Measurements from ENCODE around the gene ETV3. TPM values are rescaled to one million over a fixed set of nuclear protein-coding genes. Genes with fewer than 3 reads are reported as not detected.

Gene ETV3
- total RNA-seq, 1 donor from 2014 or later = 16.4 TPM

- intact Hi-C loops (cut with DNase I) = no loop called here
- DNase-seq (peak; percentile 76), ATAC-seq (ENCODE audit: poor library complexity) (peak; percentile 77)
Measured at GRCh38 chr1:157163273-157164127, 25.3 kb upstream of the ETV3 start.

GRCh38 chr1:157162345-157162744 is 24.1 kb upstream of the ETV3 start:
- DNase-seq = no peak

GRCh38 chr1:157161901-157162300 is 23.7 kb upstream of the ETV3 start:
- intact Hi-C loops (cut with DNase I) = no loop called here
- no peak for DNase-seq
- no peak for ATAC-seq (ENCODE audit: poor library complexity)

More at GRCh38 chr1:157162345-157162744, 24.1 kb upstream of the ETV3 start:
- intact Hi-C loops (cut with DNase I) = no loop called here
- no peak for ATAC-seq (ENCODE audit: poor library complexity)

- ATAC-seq (ENCODE audit: poor library complexity) (no peak), DNase-seq (no peak)
- intact Hi-C loops (cut with DNase I) = no loop called here
Measured at GRCh38 chr1:157158967-157159366, 20.8 kb upstream of the ETV3 start.

GRCh38 chr1:157157501-157158190 is 19.5 kb upstream of the ETV3 start:
- no peak for ATAC-seq (ENCODE audit: poor library complexity)
- intact Hi-C loops (cut with DNase I) = no loop called here
- no peak for DNase-seq

- peak; percentile 88 for ATAC-seq (ENCODE audit: poor library complexity)
Measured at GRCh38 chr1:157156058-157156541, 17.9 kb upstream of the ETV3 start.

GRCh38 chr1:157155658-157156057 is 17.5 kb upstream of the ETV3 start:
- intact Hi-C loops (cut with DNase I) = loop anchor here (1.0 kb wide), 1 partner anchor 65 kb away; no protein-coding TSS in a partner anchor
- DNase-seq (no peak), ATAC-seq (ENCODE audit: poor library complexity) (peak; percentile 39)

More at GRCh38 chr1:157156058-157156541, 17.9 kb upstream of the ETV3 start:
- intact Hi-C loops (cut with DNase I) = loop anchor here (1.0 kb wide), 1 partner anchor 66 kb away; no protein-coding TSS in a partner anchor
- DNase-seq = peak; percentile 85

GRCh38 chr1:157154940-157155514 is 16.8 kb upstream of the ETV3 start:
- intact Hi-C loops (cut with DNase I) = no loop called here
- DNase-seq (peak; percentile 58), ATAC-seq (ENCODE audit: poor library complexity) (peak; percentile 66)

GRCh38 chr1:157154291-157154690 is 16.1 kb upstream of the ETV3 start:
- intact Hi-C loops (cut with DNase I) = no loop called here
- DNase-seq (no peak), ATAC-seq (ENCODE audit: poor library complexity) (no peak)

- DNase-seq (no peak), ATAC-seq (ENCODE audit: poor library complexity) (no peak)
- intact Hi-C loops (cut with DNase I) = no loop called here
Measured at GRCh38 chr1:157153746-157154145, 15.6 kb upstream of the ETV3 start.

GRCh38 chr1:157152510-157152909 is 14.3 kb upstream of the ETV3 start:
- no peak for ATAC-seq (ENCODE audit: poor library complexity)
- no peak for DNase-seq
- intact Hi-C loops (cut with DNase I) = no loop called here

- ATAC-seq (ENCODE audit: poor library complexity) = no peak
- no peak for DNase-seq
- intact Hi-C loops (cut with DNase I) = no loop called here
Measured at GRCh38 chr1:157151506-157151905, 13.3 kb upstream of the ETV3 start.

- intact Hi-C loops (cut with DNase I) = no loop called here
- ATAC-seq (ENCODE audit: poor library complexity) (no peak), DNase-seq (no peak)
Measured at GRCh38 chr1:157151073-157151472, 12.9 kb upstream of the ETV3 start.

- ATAC-seq (ENCODE audit: poor library complexity) = no peak
- DNase-seq = no peak
- intact Hi-C loops (cut with DNase I) = no loop called here
Measured at GRCh38 chr1:157150631-157151030, 12.4 kb upstream of the ETV3 start.

GRCh38 chr1:157147906-157148700 is 9.9 kb upstream of the ETV3 start:
- no peak for ATAC-seq (ENCODE audit: poor library complexity)
- intact Hi-C loops (cut with DNase I) = no loop called here
- DNase-seq = no peak

- DNase-seq = no peak
- no peak for ATAC-seq (ENCODE audit: poor library complexity)
- intact Hi-C loops (cut with DNase I) = no loop called here
Measured at GRCh38 chr1:157147037-157147436, 8.8 kb upstream of the ETV3 start.

GRCh38 chr1:157146244-157146643 is 8.0 kb upstream of the ETV3 start:
- DNase-seq (no peak), ATAC-seq (ENCODE audit: poor library complexity) (no peak)
- intact Hi-C loops (cut with DNase I) = no loop called here

- intact Hi-C loops (cut with DNase I) = no loop called here
- DNase-seq (no peak), ATAC-seq (ENCODE audit: poor library complexity) (no peak)
Measured at GRCh38 chr1:157145076-157145475, 6.9 kb upstream of the ETV3 start.

GRCh38 chr1:157144509-157144908 is 6.3 kb upstream of the ETV3 start:
- DNase-seq = no peak
- ATAC-seq (ENCODE audit: poor library complexity) = no peak
- intact Hi-C loops (cut with DNase I) = no loop called here
